K562 (cell line): ENCODE data around the gene TBC1D2. TPM values are rescaled to one million over a fixed set of nuclear protein-coding genes. Genes with fewer than 3 reads are reported as not detected.

Source experiments
- ARID1B ChIP-seq: fragments of 450-650 bp; IDR thresholded peaks from 2 replicates; pipeline ENCODE4 v1.6.1; 2016; ENCODE audit warnings: antibody characterized with exemption, mild to moderate bottlenecking, inconsistent platforms
- CBFA2T3 ChIP-seq: fragments of 450-650 bp; IDR thresholded peaks from 2 replicates; pipeline ENCODE4 v1.6.1; 2017
- ETV1 ChIP-seq: fragments of 450-650 bp; conservative IDR thresholded peaks from 2 replicates; pipeline ENCODE4 v1.6.1; 2016; ENCODE audit warnings: missing genetic modification characterization, control low read depth, low read depth, missing compliant biosample characterization
- FOSL1 ChIP-seq: fragments of 200-800 bp; sonication (Bioruptor generic); conservative IDR thresholded peaks from 2 replicates; pipeline ENCODE4 v1.6.1; 2016; ENCODE audit warnings: missing genetic modification characterization, missing compliant biosample characterization
- GABPA ChIP-seq: fragments of 200-800 bp; sonication (Bioruptor generic); conservative IDR thresholded peaks from 2 replicates; pipeline ENCODE4 v1.6.1; 2016; ENCODE audit warnings: low read depth, missing genetic modification characterization, missing compliant biosample characterization
- KDM2B ChIP-seq: fragments of 250-450 bp; sonication (Bioruptor Pico); IDR thresholded peaks from 2 replicates; pipeline ENCODE4 v1.8.0; 2021; ENCODE audit warnings: mild to moderate bottlenecking, moderate library complexity
- MYC ChIP-seq, 2 experiments: fragments of 250-450 bp in 1 of 2; sonication (Bioruptor Pico) in 1 of 2; IDR thresholded peaks; 2 replicates each; pipeline versions ENCODE4 v1.5.1 to v1.6.1; 2012 to 2021; ENCODE audit warnings: low read depth in 2 of 2, borderline replicate concordance in 1 of 2, improper control_type of control experiment in 1 of 2, low read length in 1 of 2, mild to moderate bottlenecking in 1 of 2, moderate library complexity in 1 of 2
- MYNN ChIP-seq, 2 experiments: sonication (generic); formaldehyde crosslinking in 1 of 2; IDR thresholded peaks; 2 replicates each; pipeline versions ENCODE4 v1.5.0 to v1.6.1; 2016 to 2020; ENCODE audit warnings: antibody characterized with exemption in 1 of 2, missing genetic modification reagents in 1 of 2
- NCOR1 ChIP-seq: fragments of 450-650 bp; IDR thresholded peaks from 2 replicates; pipeline ENCODE4 v1.6.1; 2016; ENCODE audit warnings: mild to moderate bottlenecking, moderate library complexity
- RNF2 ChIP-seq: sonication (generic); IDR thresholded peaks from 2 replicates; pipeline ENCODE4 v1.6.1; 2016
- SMAD4 ChIP-seq: fragments of 250-450 bp; sonication (Bioruptor Pico); conservative IDR thresholded peaks from 2 replicates; pipeline ENCODE4 v1.8.0; 2021; ENCODE audit warnings: inconsistent platforms, mild to moderate bottlenecking, moderate library complexity
- ZNF12 ChIP-seq: sonication (generic); formaldehyde crosslinking; IDR thresholded peaks from 2 replicates; pipeline ENCODE4 v1.4.0; 2020; ENCODE audit warnings: mild to moderate bottlenecking, missing genetic modification reagents
- ZNF263 ChIP-seq: sonication (generic); formaldehyde crosslinking; IDR thresholded peaks from 2 replicates; pipeline ENCODE4 v1.8.0; 2022; ENCODE audit warnings: mild to moderate bottlenecking, missing genetic modification reagents, borderline replicate concordance
- polyA plus RNA-seq, 8 experiments: library from polyadenylated mRNA; depleted of rRNA in 4 of 8; stranded (reverse) in 5 of 8; unstranded in 3 of 8; fragments of >200 nt; fragmentation: Nextera tagmentation in 2 of 8; fragmentation: Illumina TruSeq in 1 of 8; extraction: Ambion mirVana in 2 of 8; extraction: Trizol in 1 of 8; gene quantifications; 2 replicates each; pipeline versions ENCODE4 v1.2.1 to v1.2.3, GENCODE V29; 2011 to 2014; ENCODE audit warnings: inconsistent platforms in 1 of 8, missing spikeins in 1 of 8
- total RNA-seq, 7 experiments: library from RNA; depleted of rRNA in 6 of 7; stranded (reverse); fragments of >200 nt in 6 of 7; fragmentation: Illumina TruSeq in 2 of 7; extraction: Trizol in 2 of 7; gene quantifications; 2 replicates each; pipeline versions ENCODE4 v1.2.1 to v1.2.3, GENCODE V29; 2011 to 2021; ENCODE audit warnings: low replicate concordance in 1 of 7
- TF ChIP-seq, protein P1 (sequence below), 2 experiments: fragments of 450-650 bp in 1 of 2; sonication (generic) in 1 of 2; formaldehyde crosslinking in 1 of 2; IDR thresholded peaks in 1 of 2; conservative IDR thresholded peaks in 1 of 2; 2 replicates each; pipeline versions ENCODE4 v1.6.1 to v1.8.1; 2016 to 2023; ENCODE audit warnings: mild to moderate bottlenecking in 2 of 2, moderate library complexity in 2 of 2, inconsistent platforms in 1 of 2, missing genetic modification reagents in 1 of 2
- TF ChIP-seq, protein P2 (sequence below): sonication (generic); formaldehyde crosslinking; IDR thresholded peaks from 2 replicates; pipeline ENCODE4 v1.5.0; 2020; ENCODE audit warnings: missing genetic modification reagents

TBC1D2 gene
- total and polyA plus RNA-seq, 9 of the 15 experiments (the other 6 are each of a cell fraction or from before 2014, with no cell fraction given), result 0.10 to 7.0 (median 2.5) TPM

- TF ChIP-seq RNF2, result peak; percentile 60; the same call in 1 of the 2 replicates
- TF ChIP-seq, protein P1, sequence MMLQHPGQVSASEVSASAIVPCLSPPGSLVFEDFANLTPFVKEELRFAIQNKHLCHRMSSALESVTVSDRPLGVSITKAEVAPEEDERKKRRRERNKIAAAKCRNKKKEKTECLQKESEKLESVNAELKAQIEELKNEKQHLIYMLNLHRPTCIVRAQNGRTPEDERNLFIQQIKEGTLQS (IDR thresholded peaks at IDR 0.05), result 0 out of 2 replicates have a peak, but pooled peaks have one; percentile 10
- TF ChIP-seq, protein P1 (CRISPR knock-in tag; conservative IDR thresholded peaks at IDR 0.05), result no peak
- peak; percentile 63 for TF ChIP-seq GABPA (tag)
- no peak for TF ChIP-seq ZNF12 (CRISPR knock-in tag)
- peak; percentile 69 for TF ChIP-seq ARID1B
- peak; percentile 88 for TF ChIP-seq ETV1
- peak; percentile 42; the same call in 1 of the 2 replicates for TF ChIP-seq MYC (IDR thresholded peaks at IDR 0.05; ENCODE audit: low read depth, low read length)
- no peak for TF ChIP-seq MYC (CRISPR knock-in tag; IDR thresholded peaks at IDR 0.05; ENCODE audit: borderline replicate concordance, low read depth)
- TF ChIP-seq KDM2B (CRISPR knock-in tag), result no peak
- TF ChIP-seq CBFA2T3, result peak; percentile 79
- TF ChIP-seq FOSL1, result peak; percentile 74
- peak; percentile 45; the same call in 1 of the 2 replicates for TF ChIP-seq MYNN (IDR thresholded peaks at IDR 0.05)
- no peak for TF ChIP-seq MYNN (CRISPR knock-in tag; IDR thresholded peaks at IDR 0.05)
- TF ChIP-seq, protein P2, sequence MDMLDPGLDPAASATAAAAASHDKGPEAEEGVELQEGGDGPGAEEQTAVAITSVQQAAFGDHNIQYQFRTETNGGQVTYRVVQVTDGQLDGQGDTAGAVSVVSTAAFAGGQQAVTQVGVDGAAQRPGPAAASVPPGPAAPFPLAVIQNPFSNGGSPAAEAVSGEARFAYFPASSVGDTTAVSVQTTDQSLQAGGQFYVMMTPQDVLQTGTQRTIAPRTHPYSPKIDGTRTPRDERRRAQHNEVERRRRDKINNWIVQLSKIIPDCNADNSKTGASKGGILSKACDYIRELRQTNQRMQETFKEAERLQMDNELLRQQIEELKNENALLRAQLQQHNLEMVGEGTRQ (CRISPR knock-in tag), result no peak
- peak; percentile 50; the same call in 1 of the 2 replicates for TF ChIP-seq NCOR1
- no peak for TF ChIP-seq SMAD4 (CRISPR knock-in tag)
- peak; percentile 40; the same call in 1 of the 2 replicates for TF ChIP-seq ZNF263
These were observed 86.4 kb downstream of the TBC1D2 start (continued) for GRCh38 chr9:98168941-98169488.
